NAMALWA (cell line): ENCODE results near the gene BCL7B.
"Not testable (repeated sequence)": the region's sequence is repeated elsewhere in the genome, so short reads cannot be mapped to it uniquely, and the experiment has no call there.

Experiments
- DNase-seq: peaks from one replicate; pipeline ENCODE4 v3.0.0-alpha.2; 2015; ENCODE audit warnings: low spot score

Gene BCL7B

DNA sequence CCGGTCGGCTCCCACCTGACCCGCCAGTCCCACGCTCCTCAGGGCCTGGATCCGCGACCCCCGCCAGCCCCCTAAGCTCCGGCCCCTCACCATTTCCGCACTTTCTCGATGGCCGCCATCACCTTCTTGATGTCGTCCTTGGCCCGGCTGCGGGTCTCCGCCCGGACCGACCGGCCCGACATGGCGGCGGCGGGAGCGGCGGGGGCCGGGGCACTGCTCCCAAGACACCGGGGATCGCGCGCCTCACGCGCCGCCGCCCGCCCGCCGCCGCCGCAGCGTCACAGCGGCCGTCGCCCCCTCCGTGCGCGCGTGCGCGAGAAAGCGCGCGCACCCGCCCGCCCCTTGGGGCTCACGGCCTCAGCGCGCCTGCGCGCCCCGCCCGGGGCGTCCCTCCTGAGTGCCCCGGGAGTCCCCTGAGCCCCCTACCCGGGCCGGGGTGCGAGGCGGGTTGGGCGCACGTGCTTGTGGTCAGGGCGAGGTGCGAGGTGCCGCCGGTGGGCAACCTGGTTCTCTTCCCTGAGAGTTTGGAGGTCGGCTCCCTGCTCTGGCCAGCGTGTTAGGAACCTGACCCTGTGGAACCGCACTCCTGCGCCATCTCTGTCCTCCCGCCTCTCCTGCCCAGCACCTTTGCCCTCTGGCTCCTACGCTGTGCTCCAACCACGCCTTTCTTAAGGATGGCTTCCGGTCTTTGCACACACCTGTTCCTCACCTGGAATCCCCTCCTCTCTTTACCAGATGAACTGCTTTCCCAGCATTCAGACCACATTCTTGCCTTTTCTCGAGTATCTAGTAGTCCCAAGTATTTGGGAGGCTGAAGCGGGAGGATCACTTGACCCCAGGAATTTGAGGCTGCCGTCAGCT, at the start of gene BCL7B:
BCL7B (minus strand) TSS at position 294 of the 861 bp plus-strand sequence; CDS start at position 182, 112 bp downstream.
- peak; percentile 89 for DNase-seq

GRCh38 chr7:73605601-73606220, 48.2 kb upstream of the BCL7B start:
- DNase-seq, result no peak

DNA sequence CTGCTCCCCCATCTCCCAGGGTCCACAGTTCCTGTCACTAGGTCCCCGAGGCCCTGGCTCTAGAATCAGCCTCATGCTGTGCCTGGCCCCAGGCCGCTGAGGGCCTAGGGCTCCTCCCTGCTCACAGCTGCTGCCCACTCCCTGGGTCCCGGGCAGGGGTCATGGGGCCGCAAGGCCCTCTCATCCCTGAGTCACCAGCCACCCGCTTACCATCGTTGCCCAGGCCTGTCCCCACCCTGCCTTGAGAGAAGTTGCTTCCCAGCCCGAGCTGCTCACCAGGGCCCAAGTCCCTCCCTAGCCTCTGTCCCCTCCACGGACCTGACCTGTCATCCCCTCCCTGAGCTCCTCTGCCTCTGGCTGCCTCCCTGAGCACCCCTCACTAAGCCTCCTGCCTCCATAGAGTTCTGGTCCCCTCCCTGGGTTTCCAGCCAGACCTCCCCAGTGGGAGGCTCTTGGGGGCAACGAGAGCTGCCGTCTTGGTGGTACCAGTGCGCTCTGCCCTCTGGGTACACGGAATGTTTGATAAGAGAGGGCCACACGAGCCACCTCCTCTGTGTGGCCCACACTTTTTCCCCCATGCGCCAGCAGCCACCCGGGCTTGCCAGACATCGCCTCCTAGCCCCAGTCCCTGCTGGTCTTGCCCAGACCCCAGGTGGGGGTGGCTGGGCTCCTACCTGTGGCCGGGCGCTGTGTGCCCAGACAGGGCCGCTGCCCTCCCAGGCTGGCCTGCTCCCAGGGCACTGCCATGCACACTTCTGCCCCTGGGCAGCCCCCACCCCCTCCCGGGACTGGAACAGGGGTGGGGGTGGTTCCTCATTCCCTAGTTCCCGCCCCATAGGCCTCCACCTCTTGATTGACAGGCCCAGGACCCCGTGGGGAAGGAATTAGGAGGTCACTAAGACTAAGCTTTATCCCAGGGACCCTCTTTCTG, 45.5 kb upstream of the BCL7B start:
- no peak for DNase-seq

DNA sequence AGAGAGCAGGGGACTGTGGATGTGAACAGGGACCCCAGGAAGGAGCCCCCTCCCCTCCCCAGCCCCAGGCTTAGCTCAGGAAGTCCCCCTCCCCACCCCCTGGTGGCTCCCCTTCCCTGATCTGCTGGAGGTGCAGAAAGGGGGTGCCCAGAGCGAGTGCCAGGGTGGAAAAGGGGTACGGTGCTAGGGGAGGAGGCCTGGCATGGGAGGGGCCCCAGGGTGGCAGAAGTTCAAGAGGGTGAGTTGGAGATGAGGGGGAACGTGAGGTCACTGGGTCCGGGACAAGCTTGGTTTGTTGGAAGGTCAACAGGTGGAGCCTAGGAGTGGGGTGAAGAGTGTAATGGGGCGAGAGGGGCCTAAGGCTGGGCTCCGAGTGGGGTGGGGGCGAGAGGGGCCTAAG, 42.4 kb upstream of the BCL7B start:
- DNase-seq, result no peak

- DNase-seq, result no peak
Measured at GRCh38 chr7:73599151-73599882, 41.8 kb upstream of the BCL7B start.

- peak; percentile 40 for DNase-seq
Measured at GRCh38 chr7:73597978-73598782, 40.7 kb upstream of the BCL7B start.

DNA sequence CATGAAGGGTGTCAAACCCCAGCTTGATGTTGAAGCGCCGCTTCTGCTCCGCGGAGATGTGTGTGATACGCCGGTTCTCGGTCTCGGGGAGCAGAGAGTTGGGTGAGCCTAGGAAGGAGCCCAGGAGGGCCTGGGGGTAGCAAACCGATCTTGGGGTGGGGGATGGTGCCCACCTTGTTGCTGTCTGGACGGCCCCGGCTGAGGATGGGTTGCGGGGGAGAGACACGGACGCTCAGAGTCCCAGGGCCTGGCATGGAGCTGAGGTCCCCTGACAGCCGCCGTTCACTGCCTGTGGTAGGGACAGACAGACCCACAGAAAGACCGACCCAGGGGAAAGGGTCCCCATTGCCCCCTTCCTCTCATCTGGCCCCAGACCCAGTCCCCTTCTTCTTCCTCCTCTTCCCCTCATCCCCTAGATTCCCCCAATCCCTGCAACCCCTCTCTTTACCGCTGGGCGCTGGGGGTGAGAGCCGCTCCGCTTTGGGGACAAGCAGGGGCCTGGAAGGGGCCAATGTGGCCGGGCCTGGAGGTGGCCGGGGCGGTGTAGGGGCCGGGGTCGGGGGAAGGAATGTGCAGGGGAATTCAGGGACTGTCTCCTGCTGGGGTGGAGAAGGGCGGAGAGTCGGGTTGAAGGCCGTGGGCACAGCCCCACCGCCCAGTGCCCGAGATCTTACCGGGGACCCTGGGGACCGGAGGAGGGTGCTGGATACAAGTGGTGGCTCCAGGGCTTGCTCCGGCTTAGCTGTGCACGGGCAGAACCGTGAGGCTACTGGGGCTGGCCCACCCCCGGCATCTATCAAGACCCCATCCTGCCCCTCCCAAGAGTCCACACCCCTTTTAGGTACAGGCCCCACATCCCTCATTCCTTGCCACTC, 38.9 kb upstream of the BCL7B start:
- DNase-seq, result no peak

DNA sequence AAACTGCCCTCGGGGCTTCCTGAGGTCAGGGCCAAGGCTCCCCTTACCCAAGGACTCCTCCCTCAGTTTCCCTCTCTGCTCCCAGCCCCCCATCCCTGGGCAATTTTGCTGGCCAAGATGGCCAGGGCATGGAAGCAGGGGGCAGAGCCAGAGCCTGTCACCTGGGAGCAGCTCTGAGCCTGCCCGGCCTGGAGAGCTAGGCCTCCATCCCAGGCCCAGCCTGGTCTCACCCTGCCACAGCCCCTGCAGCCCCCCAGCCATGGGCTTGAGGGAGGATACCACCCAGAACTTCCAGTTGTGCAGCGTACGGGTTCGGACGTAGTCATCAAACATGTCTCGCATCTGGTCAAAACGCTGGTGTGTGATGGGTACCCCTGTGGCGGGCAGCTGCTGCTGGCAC, 37.9 kb upstream of the BCL7B start:
- no peak for DNase-seq

DNA sequence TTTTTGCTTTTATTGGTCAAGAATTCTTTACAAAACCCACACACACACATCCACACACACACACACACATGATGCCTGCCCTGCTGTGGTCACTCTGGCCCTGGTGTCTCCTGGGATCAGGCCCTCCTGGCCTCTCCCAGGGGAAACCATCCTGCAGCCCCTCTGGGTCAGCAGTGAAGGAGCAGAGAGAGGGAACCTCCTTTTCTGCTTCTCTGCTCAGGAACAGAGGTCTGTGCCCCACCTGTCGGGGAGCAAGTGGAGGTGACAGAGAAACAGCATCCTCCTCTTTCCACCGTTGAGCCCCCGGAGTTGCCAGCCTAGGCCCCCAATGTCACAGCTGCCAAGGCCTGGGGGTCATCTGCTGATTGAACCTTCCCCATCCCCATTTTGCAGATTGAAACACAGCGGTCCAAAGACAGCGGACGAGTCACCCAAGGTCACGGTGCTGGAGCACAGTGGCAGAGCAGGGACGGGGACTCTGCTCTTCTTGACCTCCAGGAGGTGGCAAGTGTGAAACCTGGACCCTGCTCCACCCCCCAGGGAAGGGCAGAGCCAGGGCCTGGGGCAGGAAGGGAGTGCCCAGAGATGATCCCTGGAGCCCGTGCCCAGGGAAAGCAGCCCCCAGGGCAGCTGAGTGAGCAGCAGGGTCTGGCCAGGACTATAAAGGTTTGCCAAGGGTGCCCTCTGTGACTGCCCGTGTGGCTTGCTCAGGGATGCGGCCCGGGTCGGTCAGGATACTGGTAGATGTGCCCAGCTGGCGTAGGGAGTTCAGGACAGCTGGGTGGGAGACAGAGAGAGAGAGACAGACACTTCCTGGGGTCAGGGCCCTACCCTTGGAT, 35.9 kb upstream of the BCL7B start:
- no peak for DNase-seq

- no peak for DNase-seq
Measured at GRCh38 chr7:73586911-73587310, 29.4 kb upstream of the BCL7B start.

GRCh38 chr7:73585196-73585595, 27.7 kb upstream of the BCL7B start:
- peak; percentile 45 for DNase-seq

DNA sequence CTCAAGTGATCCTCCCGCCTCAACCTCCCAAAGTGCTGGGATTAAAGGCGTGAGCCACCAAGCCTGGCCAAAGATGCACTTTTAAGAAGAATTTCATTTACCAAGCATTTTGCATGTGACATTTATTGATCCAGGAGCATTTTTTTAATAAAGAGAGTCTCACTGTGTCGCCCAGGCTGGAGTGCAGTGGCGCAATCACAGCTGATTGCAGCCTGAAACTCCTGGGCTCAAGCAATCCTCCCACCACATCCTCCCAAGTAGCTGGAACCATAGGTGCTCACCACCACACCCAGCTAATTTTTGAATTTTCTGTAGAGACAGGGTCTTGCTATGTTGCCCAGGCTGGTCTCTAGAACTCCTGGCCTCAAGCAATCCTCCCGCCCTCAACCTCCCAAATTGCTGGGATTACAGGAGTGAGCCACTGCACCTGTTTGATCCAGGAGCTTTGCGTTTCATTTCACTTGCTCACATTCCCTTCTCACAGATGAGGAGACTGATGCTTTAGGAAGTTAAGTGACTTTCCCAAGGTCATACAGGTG, 25.2 kb upstream of the BCL7B start:
- DNase-seq, result no peak

DNA sequence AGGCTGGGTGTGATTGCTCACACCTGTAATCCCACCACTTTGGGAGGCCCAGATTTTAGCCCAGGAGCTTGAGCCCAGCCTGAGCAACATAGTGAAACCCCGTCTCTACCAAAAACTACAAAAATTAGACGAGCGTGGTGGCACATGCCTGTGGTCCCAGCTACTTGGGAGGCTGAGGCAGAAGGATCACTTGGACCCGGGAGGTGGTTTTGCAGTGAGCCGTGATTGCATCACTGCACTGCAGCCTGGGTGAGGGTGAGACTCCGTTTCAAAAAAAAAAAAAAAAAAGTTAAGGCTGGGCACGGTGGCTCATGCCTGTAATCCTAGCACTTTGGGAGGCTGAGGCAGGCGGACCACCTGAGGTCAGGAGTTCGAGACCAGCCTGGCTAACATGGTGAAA, 23.5 kb upstream of the BCL7B start:
- not testable (repeated sequence) for DNase-seq

DNA sequence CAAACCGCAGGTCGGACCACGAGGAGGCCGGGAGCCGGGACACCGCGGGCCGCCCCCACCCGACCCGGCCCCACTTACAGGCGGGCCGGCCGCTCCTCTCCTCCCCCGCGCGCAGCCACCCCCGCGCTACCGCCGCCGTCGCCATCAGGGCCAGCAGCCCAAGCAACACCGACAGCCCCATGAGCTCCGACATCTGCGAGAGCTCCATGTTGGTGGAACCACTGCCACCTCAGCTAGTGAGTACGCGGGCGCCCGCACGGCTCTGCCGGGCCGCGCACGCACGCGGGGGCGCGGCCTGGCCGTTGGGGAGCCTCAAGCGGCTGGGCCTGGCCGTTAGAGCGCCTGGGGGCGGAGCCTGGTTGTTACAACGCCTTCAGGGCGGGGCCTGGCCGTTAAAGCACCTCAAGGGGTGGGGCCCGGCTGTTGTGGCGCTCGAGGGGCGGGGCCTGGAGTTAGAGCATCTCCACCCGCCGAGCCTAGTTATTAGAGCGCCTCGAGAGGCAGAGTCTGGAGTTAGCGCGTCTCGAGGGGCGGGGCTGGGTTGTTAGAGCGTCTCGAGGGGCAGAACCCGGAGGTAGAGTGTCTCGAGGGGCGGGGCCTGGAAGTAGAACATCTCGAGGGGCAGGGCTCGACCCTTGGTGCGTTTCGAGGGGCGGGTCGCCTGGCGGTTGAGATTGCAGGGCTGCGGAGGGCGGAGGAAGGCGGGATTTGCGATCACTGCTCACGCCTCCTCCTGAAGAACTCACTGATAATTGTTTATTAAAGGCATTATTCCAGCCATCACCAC, 21.0 kb upstream of the BCL7B start, which contains the start of gene TBL2:
TBL2 (minus strand) TSS at position 238 of the 787 bp plus-strand sequence; CDS start at position 208, 30 bp downstream.
- DNase-seq, result peak; percentile 100

DNA sequence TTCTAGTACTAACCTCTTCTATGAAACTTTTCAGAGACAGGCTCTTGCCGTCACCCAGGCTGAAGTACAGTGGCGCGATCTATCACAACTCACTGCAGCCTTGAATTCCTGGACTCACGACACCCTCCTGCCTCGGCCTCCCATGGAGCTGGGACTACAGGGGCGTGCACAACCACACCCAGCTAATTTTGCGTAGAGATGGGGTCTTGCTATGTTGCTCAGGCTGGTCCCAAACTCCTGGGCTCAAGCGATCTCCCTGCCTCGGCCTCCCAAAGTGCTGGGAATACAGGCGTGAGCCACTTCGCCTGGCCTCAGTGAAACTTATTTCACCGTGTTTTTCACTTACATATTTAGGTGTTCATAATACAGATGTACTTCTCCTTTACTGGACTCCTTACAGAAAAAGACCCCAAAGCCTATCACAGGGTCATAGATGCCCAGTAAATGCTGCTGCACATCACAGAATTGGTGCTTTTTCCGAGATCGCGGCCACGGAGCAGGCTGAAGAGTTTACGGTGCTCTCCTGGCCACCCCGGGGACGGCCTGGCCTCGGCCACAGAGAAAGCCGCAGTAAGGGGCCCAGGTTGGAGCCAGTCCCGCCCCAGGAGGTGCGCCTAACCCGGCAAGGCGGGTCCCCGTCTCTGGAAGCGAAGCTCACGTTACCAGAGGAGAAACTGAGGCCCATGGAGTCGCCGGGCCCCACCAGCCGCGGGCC, 20.3 kb upstream of the BCL7B start:
- peak; percentile 39 for DNase-seq

- DNase-seq, result no peak
Measured at GRCh38 chr7:73573791-73574190, 16.3 kb upstream of the BCL7B start.

- no peak for DNase-seq
Measured at GRCh38 chr7:73573276-73573675, 15.8 kb upstream of the BCL7B start.
